ENCODE data around the gene TBC1D1. TPM values are rescaled to one million over a fixed set of nuclear protein-coding genes. Genes with fewer than 3 reads are reported as not detected.

The TBC1D1 gene
- total RNA-seq, 1 experiment from 2014 or later, result 89.0 TPM

DNA sequence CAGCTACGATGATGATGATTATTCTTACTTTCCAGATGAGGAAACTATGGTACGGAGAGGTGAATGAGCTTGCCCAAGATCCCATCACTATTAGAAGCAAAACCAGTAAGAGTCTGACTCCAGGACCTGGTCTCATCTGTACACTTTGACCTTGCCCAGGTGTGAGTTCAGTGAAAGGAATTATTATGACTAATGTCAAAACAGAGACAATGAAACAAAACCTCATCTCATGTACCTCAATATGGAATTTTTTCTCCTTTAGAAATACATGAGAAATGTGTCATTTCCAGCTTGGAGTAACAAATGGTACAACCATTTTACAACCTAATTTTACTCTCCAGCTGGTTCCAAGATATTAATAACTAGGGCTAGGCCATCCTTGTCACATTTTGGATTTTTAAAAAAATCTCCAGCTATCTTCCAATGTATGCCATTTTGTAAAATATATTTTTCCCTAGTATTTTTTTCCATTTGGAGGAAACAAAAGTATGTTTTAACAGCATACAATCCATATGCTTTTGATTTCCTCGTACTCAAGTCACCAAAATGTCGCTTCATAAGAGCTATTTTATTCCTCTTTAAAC, 283.1 kb downstream of the TBC1D1 start:
- H3K27ac ChIP-seq (ENCODE audit: low read length), result no peak overlapping the region
- no peaks in the 10 kb centered on the region for H3K79me2 ChIP-seq (ENCODE audit: low read length)
- H3K9me2 ChIP-seq (replicated peaks; ENCODE audit: low read length), result no peaks in the 10 kb centered on the region
- no peaks in the 10 kb centered on the region for H3K27me3 ChIP-seq (ENCODE audit: low read length)
- intact Hi-C loops (cut with micrococcal nuclease), result no loop called here
- no peak for TF ChIP-seq EZH2 (IDR thresholded peaks at IDR 0.05; ENCODE audit: low read length, unreplicated experiment)
- TF ChIP-seq, protein P1, sequence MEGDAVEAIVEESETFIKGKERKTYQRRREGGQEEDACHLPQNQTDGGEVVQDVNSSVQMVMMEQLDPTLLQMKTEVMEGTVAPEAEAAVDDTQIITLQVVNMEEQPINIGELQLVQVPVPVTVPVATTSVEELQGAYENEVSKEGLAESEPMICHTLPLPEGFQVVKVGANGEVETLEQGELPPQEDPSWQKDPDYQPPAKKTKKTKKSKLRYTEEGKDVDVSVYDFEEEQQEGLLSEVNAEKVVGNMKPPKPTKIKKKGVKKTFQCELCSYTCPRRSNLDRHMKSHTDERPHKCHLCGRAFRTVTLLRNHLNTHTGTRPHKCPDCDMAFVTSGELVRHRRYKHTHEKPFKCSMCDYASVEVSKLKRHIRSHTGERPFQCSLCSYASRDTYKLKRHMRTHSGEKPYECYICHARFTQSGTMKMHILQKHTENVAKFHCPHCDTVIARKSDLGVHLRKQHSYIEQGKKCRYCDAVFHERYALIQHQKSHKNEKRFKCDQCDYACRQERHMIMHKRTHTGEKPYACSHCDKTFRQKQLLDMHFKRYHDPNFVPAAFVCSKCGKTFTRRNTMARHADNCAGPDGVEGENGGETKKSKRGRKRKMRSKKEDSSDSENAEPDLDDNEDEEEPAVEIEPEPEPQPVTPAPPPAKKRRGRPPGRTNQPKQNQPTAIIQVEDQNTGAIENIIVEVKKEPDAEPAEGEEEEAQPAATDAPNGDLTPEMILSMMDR (conservative IDR thresholded peaks at IDR 0.05; ENCODE audit: low read depth, low read length), result no peak
- no peak for TF ChIP-seq EZH2phosphoT487 (IDR thresholded peaks at IDR 0.05; ENCODE audit: borderline replicate concordance, low read length)
- H3K4me2 ChIP-seq (ENCODE audit: low read length), result no peak overlapping the region
- H3K4me3 ChIP-seq (ENCODE audit: low read length), result no peak overlapping the region
- ChIA-PET POLR2A (ENCODE audit: unreplicated experiment) (interaction anchor here (0.6 kb wide), 1 partner anchor 105 kb away, joined by 4 read pairs; no protein-coding TSS in a partner anchor), CTCF (no interaction called here)
- H4K20me1 ChIP-seq (ENCODE audit: low read length), result no peaks in the 10 kb centered on the region
- no peak overlapping the region for H2AFZ ChIP-seq (ENCODE audit: low read length)
- DNase-seq, result peak; percentile 49
- no TSS peak for BruUV-seq (replicated peaks)
- no peaks in the 10 kb centered on the region for H3K9me3 ChIP-seq (ENCODE audit: low read length)
- ATAC-seq, result no peak
- no peaks in the 10 kb centered on the region for H3F3A ChIP-seq (ENCODE audit: low read length, unreplicated experiment)
- H3K9ac ChIP-seq (ENCODE audit: low read length), result no peak overlapping the region
- H3K4me1 ChIP-seq (ENCODE audit: insufficient read depth, low read length), result peaks cover 11% of the 10 kb centered on the region; the same call in 1 of the 2 replicates
- H3K36me3 ChIP-seq (ENCODE audit: low read depth, low read length), result no peaks in the 10 kb centered on the region

DNA sequence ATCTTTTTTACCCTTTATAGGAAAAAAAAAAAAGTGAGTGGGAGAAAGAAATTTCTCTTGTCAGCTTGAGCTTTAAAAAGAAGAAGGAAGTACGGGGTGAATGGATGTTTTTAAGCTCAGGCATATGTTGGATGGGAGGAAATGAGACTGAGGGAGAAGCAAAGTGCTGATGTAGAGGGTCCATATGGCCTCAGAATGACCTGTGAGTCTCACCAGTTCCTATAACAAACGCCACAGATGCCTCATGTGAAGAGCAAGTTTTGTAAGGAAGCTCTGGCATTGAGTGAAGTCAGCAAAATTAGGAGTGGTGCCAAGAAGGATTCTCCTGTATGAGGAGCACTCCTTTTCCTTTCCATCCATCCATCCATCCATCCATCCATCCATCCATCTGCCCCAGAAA, 283.9 kb downstream of the TBC1D1 start:
- no peaks in the 10 kb centered on the region for H3K9me3 ChIP-seq (ENCODE audit: low read length)
- H3K27me3 ChIP-seq (ENCODE audit: low read length), result no peaks in the 10 kb centered on the region
- peaks cover 9% of the 10 kb centered on the region for H3K4me1 ChIP-seq (ENCODE audit: insufficient read depth, low read length)
- no peak overlapping the region for H3K9ac ChIP-seq (ENCODE audit: low read length)
- H3K4me2 ChIP-seq (ENCODE audit: low read length), result no peak overlapping the region
- H2AFZ ChIP-seq (ENCODE audit: low read length), result no peak overlapping the region
- CTCF ChIA-PET, result no interaction called here
- H4K20me1 ChIP-seq (ENCODE audit: low read length), result no peaks in the 10 kb centered on the region
- no peak for DNase-seq
- no peaks in the 10 kb centered on the region for H3K36me3 ChIP-seq (ENCODE audit: low read depth, low read length)
- H3K79me2 ChIP-seq (ENCODE audit: low read length), result no peaks in the 10 kb centered on the region
- H3K9me2 ChIP-seq (replicated peaks; ENCODE audit: low read length), result no peaks in the 10 kb centered on the region
- ATAC-seq, result no peak
- no peak overlapping the region for H3K27ac ChIP-seq (ENCODE audit: low read length)
- no peak overlapping the region for H3K4me3 ChIP-seq (ENCODE audit: low read length)
- POLR2A ChIA-PET (ENCODE audit: unreplicated experiment), result interaction anchor here (0.6 kb wide), 1 partner anchor 106 kb away, joined by 4 read pairs; no protein-coding TSS in a partner anchor
- no peak for TF ChIP-seq EZH2 (IDR thresholded peaks at IDR 0.05; ENCODE audit: low read length, unreplicated experiment)
- TF ChIP-seq, protein P1 (conservative IDR thresholded peaks at IDR 0.05; ENCODE audit: low read depth, low read length), result no peak
- TF ChIP-seq EZH2phosphoT487 (IDR thresholded peaks at IDR 0.05; ENCODE audit: borderline replicate concordance, low read length), result no peak
- BruUV-seq (replicated peaks), result no TSS peak
- intact Hi-C loops (cut with micrococcal nuclease), result no loop called here
- no peaks in the 10 kb centered on the region for H3F3A ChIP-seq (ENCODE audit: low read length, unreplicated experiment)

DNA sequence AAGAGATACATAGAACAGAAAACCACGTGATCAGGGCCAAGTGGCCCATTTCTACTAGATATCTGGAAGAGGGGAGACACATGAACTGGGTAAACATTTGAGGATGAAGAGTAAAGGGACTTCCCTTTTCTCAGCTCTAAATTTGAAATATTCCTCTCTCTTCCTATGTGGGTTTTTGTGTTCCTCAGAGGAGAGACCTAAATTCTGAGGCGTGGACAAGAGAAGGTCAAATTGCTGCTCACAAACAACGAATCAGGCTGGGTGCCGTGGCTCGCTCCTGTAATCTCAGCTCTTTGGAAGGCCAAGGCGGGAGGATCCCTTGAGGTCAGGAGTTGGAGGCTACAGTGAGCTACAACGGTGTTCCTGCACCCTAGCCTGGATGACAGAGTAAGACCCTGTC, 285.3 kb downstream of the TBC1D1 start:
- H4K20me1 ChIP-seq (ENCODE audit: low read length), result no peaks in the 10 kb centered on the region
- intact Hi-C loops (cut with micrococcal nuclease), result no loop called here
- H3K27ac ChIP-seq (ENCODE audit: low read length), result no peak overlapping the region
- BruUV-seq (replicated peaks), result no TSS peak
- POLR2A ChIA-PET (ENCODE audit: unreplicated experiment), result no interaction called here
- H3K9me2 ChIP-seq (replicated peaks; ENCODE audit: low read length), result no peaks in the 10 kb centered on the region
- TF ChIP-seq EZH2 (IDR thresholded peaks at IDR 0.05; ENCODE audit: low read length, unreplicated experiment) (no peak), EZH2phosphoT487 (IDR thresholded peaks at IDR 0.05; ENCODE audit: borderline replicate concordance, low read length) (no peak)
- TF ChIP-seq, protein P1 (conservative IDR thresholded peaks at IDR 0.05; ENCODE audit: low read depth, low read length), result no peak
- H3K9me3 ChIP-seq (ENCODE audit: low read length), result no peaks in the 10 kb centered on the region
- no peak overlapping the region for H3K9ac ChIP-seq (ENCODE audit: low read length)
- no peaks in the 10 kb centered on the region for H3K79me2 ChIP-seq (ENCODE audit: low read length)
- peaks cover 22% of the 10 kb centered on the region for H3K4me1 ChIP-seq (ENCODE audit: insufficient read depth, low read length)
- no peak overlapping the region for H2AFZ ChIP-seq (ENCODE audit: low read length)
- CTCF ChIA-PET, result no interaction called here
- H3F3A ChIP-seq (ENCODE audit: low read length, unreplicated experiment), result no peaks in the 10 kb centered on the region
- no peaks in the 10 kb centered on the region for H3K27me3 ChIP-seq (ENCODE audit: low read length)
- H3K4me3 ChIP-seq (ENCODE audit: low read length), result no peak overlapping the region
- no peak for ATAC-seq
- no peaks in the 10 kb centered on the region for H3K36me3 ChIP-seq (ENCODE audit: low read depth, low read length)
- DNase-seq, result no peak
- H3K4me2 ChIP-seq (ENCODE audit: low read length), result no peak overlapping the region

Measured in PC-3 (cell line).